Stimulated activated naive CD4-positive, alpha-beta T cell treated with Interleukin-2 at 50 U/mL for 16 hours (primary cell): ENCODE results near the gene COL4A4.

ENCODE experiments used
- DNase-seq: peaks from one replicate; lab custom pipeline; 2025; lab: John Stamatoyannopoulos, UW

The COL4A4 gene

GRCh38 chr2:227161947-227162346 lies 2.1 kb downstream of the COL4A4 start:
- DNase-seq = no peak

GRCh38 chr2:227160164-227160563 lies 3.8 kb downstream of the COL4A4 start:
- no peak for DNase-seq

- DNase-seq = no peak
Measured at GRCh38 chr2:227154986-227155774, 8.8 kb downstream of the COL4A4 start.

- no peak for DNase-seq
Measured at GRCh38 chr2:227153758-227154486, 10.1 kb downstream of the COL4A4 start.

GRCh38 chr2:227153307-227153706 lies 10.7 kb downstream of the COL4A4 start:
- no peak for DNase-seq

- no peak for DNase-seq
Measured at GRCh38 chr2:227152093-227152766, 11.8 kb downstream of the COL4A4 start.

- no peak for DNase-seq
Measured at GRCh38 chr2:227150222-227150936, 13.6 kb downstream of the COL4A4 start.

- DNase-seq = no peak
Measured at GRCh38 chr2:227148106-227148505, 15.9 kb downstream of the COL4A4 start.

- no peak for DNase-seq
Measured at GRCh38 chr2:227147023-227147422, 17.0 kb downstream of the COL4A4 start.

GRCh38 chr2:227146456-227146855 lies 17.5 kb downstream of the COL4A4 start:
- DNase-seq = no peak

GRCh38 chr2:227143895-227144294 lies 20.1 kb downstream of the COL4A4 start:
- no peak for DNase-seq

GRCh38 chr2:227141301-227141700 lies 22.7 kb downstream of the COL4A4 start:
- DNase-seq = no peak

GRCh38 chr2:227134591-227134990 lies 29.4 kb downstream of the COL4A4 start:
- DNase-seq = no peak

- no peak for DNase-seq
Measured at GRCh38 chr2:227132986-227133385, 31.0 kb downstream of the COL4A4 start.

- DNase-seq = no peak
Measured at GRCh38 chr2:227130636-227131035, 33.4 kb downstream of the COL4A4 start.

GRCh38 chr2:227127201-227127600 lies 36.8 kb downstream of the COL4A4 start:
- no peak for DNase-seq

GRCh38 chr2:227125506-227125905 lies 38.5 kb downstream of the COL4A4 start:
- no peak for DNase-seq

GRCh38 chr2:227124811-227125210 lies 39.2 kb downstream of the COL4A4 start:
- DNase-seq = no peak

GRCh38 chr2:227123697-227124096 lies 40.3 kb downstream of the COL4A4 start:
- no peak for DNase-seq

GRCh38 chr2:227118353-227118752 lies 45.7 kb downstream of the COL4A4 start:
- DNase-seq = no peak

- DNase-seq = no peak
Measured at GRCh38 chr2:227117852-227118251, 46.2 kb downstream of the COL4A4 start.

GRCh38 chr2:227117027-227117426 lies 47.0 kb downstream of the COL4A4 start:
- DNase-seq = no peak
